Measurements from ENCODE around the gene MICALL1.
A peak's percentile ranks its signal among the peaks of the same experiment; 100 is the strongest.

The MICALL1 gene

DNA sequence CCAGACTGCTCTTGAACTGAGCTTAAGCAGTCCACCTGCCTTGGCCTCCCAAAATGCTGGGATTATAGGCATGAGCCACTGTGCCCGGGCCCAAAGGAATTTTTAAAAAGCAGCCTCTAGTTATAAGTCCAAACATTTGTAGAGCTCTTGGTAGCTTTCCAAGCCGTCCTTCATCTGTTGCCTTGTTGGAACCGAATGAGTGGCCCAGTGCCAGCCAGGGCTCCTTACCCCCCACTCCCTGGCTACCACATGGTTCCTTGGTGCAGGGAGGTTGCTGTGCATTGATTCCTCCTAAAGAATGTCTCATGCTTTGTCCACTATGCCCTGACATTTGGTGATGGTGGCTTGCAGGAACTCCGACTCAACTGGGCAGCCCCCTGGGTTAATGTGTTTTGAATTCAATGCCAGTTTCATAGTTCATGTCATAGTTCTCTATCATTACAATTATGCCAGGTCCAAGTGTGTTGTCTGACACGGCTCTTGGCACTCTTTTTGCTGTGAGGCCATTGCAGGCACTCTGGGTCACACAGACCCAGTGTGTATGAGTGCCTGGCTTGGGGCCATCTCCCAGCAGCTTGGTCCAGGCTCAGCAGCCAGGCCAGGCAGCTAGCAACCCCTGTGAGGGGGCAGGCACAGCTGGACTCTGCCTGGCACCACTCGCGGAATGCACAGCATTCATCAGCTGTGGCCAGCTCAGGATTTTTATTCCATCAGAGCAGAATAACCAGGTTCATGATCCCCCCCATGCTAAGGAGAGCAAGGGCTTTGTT, 13.3 kb upstream of the MICALL1 start:
- Histone ChIP-seq H3K4me3 (ENCODE audit: low read length in 2 of 2) (peak overlapping the region in 1 of 2 donors; percentile 15), H3K4me1 (ENCODE audit: control insufficient read depth, insufficient read depth, low read length) (peaks cover 70% of the 10 kb centered on the region), H3K9me3 (ENCODE audit: control insufficient read depth in 2 of 2, low read length in 2 of 2) (no peaks in the 10 kb centered on the region), H3K27me3 (ENCODE audit: control insufficient read depth in 1 of 2, insufficient read depth in 2 of 2, low read length in 2 of 2) (no peaks in the 10 kb centered on the region), H3K27ac (ENCODE audit: low read length) (peak overlapping the region; percentile 89), H3K9ac (ENCODE audit: low read length in 2 of 2) (peak overlapping the region in 1 of 2 donors; percentile 14), H3K36me3 (ENCODE audit: control insufficient read depth in 2 of 2, insufficient read depth in 2 of 2, low read length in 2 of 2) (peaks cover 11 to 12% of the 10 kb centered on the region in 2 donors)

DNA sequence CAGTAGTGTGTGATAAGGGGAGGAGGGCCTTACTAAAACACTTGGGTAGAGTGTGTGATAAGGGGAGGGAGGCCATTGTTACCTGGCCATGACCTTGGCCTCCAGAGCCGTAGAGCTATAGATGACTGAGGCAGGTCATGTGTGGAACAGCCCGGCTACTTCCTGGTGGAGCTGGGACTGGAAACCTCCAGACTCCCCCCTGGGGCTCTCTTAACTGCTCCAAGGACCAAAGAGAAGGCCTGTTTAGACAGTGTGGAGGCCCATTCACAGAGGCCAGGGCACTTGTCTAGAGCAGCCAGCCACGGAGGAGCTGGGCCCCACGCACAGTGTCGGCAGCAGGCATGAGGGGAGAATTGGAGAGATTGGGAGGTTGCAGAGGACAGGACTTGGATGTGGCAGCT, 12.5 kb upstream of the MICALL1 start:
- H3K9ac ChIP-seq (ENCODE audit: low read length in 2 of 2) = peak overlapping the region in 1 of 2 donors; percentile 14
- no peak overlapping the region for H3K4me3 ChIP-seq (ENCODE audit: low read length in 2 of 2)
- H3K36me3 ChIP-seq (ENCODE audit: control insufficient read depth in 2 of 2, insufficient read depth in 2 of 2, low read length in 2 of 2) = peaks cover 7 to 10% of the 10 kb centered on the region in 2 donors
- no peaks in the 10 kb centered on the region for H3K27me3 ChIP-seq (ENCODE audit: control insufficient read depth in 1 of 2, insufficient read depth in 2 of 2, low read length in 2 of 2)
- peaks cover 62% of the 10 kb centered on the region for H3K4me1 ChIP-seq (ENCODE audit: control insufficient read depth, insufficient read depth, low read length)
- peak overlapping the region; percentile 89 for H3K27ac ChIP-seq (ENCODE audit: low read length)
- H3K9me3 ChIP-seq (ENCODE audit: control insufficient read depth in 2 of 2, low read length in 2 of 2) = no peaks in the 10 kb centered on the region

DNA sequence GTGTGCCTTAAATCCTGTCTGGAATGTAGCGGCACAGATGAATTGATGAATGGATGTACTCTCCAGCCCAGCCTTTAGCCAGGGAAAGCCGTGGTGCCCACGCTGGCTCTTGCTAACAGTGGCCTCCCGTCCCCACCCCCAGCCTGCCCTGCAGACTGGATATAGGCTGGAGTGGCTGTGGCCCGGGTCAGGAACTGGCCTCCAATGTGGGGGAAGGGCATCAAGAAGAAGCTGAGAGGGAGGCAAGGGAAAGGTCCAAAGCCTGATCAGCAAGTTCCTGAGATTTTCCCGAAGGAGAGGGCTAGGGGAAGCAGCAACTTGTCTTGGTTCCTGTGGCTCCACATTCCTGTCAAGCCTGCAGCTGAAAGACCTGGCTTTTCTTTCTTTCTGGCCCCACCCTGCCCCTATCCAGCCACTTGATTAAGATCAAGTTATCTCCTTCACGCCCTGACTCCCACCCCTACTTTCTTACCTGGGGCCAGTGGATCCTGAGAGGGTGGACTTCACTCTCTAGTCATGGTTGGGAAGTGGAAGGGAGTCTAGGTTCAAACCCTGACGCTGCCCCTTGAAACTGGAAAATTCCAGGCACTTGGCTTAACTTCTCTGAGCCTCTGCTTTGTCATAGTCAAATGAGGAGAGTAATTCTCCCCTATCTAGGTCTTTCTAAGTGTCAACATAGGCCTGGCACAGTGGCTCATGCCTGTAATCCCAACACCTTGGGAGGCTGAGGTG, 11.0 kb upstream of the MICALL1 start:
- H3K4me1 ChIP-seq (ENCODE audit: control insufficient read depth, insufficient read depth, low read length) = peaks cover 59% of the 10 kb centered on the region
- H3K36me3 ChIP-seq (ENCODE audit: control insufficient read depth in 2 of 2, insufficient read depth in 2 of 2, low read length in 2 of 2) = peaks cover 0 to under 1% of the 10 kb centered on the region in 2 donors
- peak overlapping the region; percentile 70 for H3K27ac ChIP-seq (ENCODE audit: low read length)
- H3K4me3 ChIP-seq (ENCODE audit: low read length in 2 of 2) = no peak overlapping the region
- peak overlapping the region in 1 of 2 donors; percentile 21 for H3K9ac ChIP-seq (ENCODE audit: low read length in 2 of 2)
- no peaks in the 10 kb centered on the region for H3K27me3 ChIP-seq (ENCODE audit: control insufficient read depth in 1 of 2, insufficient read depth in 2 of 2, low read length in 2 of 2)
- H3K9me3 ChIP-seq (ENCODE audit: control insufficient read depth in 2 of 2, low read length in 2 of 2) = no peaks in the 10 kb centered on the region

DNA sequence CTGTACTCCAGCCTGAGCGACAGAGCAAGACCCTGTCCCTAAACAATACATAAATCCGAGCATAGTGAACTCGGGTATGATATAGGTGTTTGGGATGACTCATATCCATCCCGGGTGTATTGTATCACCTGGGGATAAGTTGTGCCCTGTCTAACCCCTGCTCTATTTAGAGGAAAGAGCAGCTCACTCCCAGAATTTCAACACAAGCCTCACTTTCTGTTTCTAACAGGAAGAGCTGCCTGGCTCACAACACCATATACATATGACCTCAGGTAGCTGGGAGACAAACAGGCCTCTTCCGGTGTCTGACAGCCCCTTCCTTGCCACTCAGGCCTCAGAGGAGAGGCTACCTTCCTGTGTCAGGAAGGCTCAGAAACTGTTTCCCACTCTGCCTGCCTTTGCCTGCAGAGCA, 9.9 kb upstream of the MICALL1 start:
- H3K36me3 ChIP-seq (ENCODE audit: control insufficient read depth in 2 of 2, insufficient read depth in 2 of 2, low read length in 2 of 2) = no peaks in the 10 kb centered on the region
- peak overlapping the region; percentile 42 to 52 for H3K9ac ChIP-seq (ENCODE audit: low read length in 2 of 2)

DNA sequence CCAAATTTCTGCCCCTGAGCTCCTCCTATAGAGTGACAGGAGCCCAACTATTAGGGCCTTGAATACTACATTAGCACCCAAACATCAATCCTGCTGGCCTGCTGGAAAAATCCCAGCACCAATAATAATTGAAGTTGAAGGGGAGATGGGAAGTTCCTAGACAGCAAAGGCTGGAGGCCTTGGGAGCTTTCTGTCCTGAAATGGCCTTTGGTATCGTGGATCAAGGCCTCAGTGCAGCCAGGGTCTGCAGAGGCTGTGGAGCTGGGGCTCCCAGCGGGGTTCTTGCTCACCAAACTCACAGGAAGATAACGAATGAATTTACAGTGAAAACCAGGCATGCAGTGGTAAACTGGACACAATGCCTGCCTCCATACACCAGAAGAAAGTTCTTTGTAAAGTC, 9.2 kb upstream of the MICALL1 start:
- peak overlapping the region; percentile 58 for H3K27ac ChIP-seq (ENCODE audit: low read length)
- peak overlapping the region in 1 of 2 donors; percentile 42 for H3K9ac ChIP-seq (ENCODE audit: low read length in 2 of 2)
- no peaks in the 10 kb centered on the region for H3K9me3 ChIP-seq (ENCODE audit: control insufficient read depth in 2 of 2, low read length in 2 of 2)
- no peak overlapping the region for H3K4me3 ChIP-seq (ENCODE audit: low read length in 2 of 2)
- peaks cover 53% of the 10 kb centered on the region for H3K4me1 ChIP-seq (ENCODE audit: control insufficient read depth, insufficient read depth, low read length)
- no peaks in the 10 kb centered on the region for H3K27me3 ChIP-seq (ENCODE audit: control insufficient read depth in 1 of 2, insufficient read depth in 2 of 2, low read length in 2 of 2)
- no peaks in the 10 kb centered on the region for H3K36me3 ChIP-seq (ENCODE audit: control insufficient read depth in 2 of 2, insufficient read depth in 2 of 2, low read length in 2 of 2)

More for the DNA sequence above, 9.9 kb upstream of the MICALL1 start:
- Histone ChIP-seq H3K9me3 (ENCODE audit: control insufficient read depth in 2 of 2, low read length in 2 of 2) (no peaks in the 10 kb centered on the region), H3K27ac (ENCODE audit: low read length) (peak overlapping the region; percentile 58), H3K27me3 (ENCODE audit: control insufficient read depth in 1 of 2, insufficient read depth in 2 of 2, low read length in 2 of 2) (no peaks in the 10 kb centered on the region), H3K4me1 (ENCODE audit: control insufficient read depth, insufficient read depth, low read length) (peaks cover 57% of the 10 kb centered on the region), H3K4me3 (ENCODE audit: low read length in 2 of 2) (no peak overlapping the region)

DNA sequence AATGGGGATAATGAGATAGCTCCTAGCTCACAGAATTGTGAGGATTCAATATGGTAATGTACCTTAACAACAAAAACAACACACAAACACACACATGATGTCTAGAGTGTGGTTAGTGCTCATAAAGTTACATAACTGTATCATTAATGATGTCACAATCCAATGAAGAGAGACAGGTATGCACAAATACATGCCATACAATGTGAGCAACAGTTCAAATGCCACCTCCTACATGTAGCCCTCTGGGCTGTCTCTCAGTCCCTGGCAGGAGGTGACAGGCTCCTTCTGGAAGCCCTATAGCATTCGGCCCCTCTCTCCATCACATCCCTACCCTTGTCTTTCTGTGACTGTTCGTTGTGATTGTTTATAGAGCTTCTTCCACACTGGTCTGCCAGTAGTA, 8.3 kb upstream of the MICALL1 start:
- H3K4me1 ChIP-seq (ENCODE audit: control insufficient read depth, insufficient read depth, low read length) = peaks cover 45% of the 10 kb centered on the region
- H3K9me3 ChIP-seq (ENCODE audit: control insufficient read depth in 2 of 2, low read length in 2 of 2) = no peaks in the 10 kb centered on the region
- no peaks in the 10 kb centered on the region for H3K27me3 ChIP-seq (ENCODE audit: control insufficient read depth in 1 of 2, insufficient read depth in 2 of 2, low read length in 2 of 2)
- H3K4me3 ChIP-seq (ENCODE audit: low read length in 2 of 2) = no peak overlapping the region
- no peaks in the 10 kb centered on the region for H3K36me3 ChIP-seq (ENCODE audit: control insufficient read depth in 2 of 2, insufficient read depth in 2 of 2, low read length in 2 of 2)
- H3K27ac ChIP-seq (ENCODE audit: low read length) = peak overlapping the region; percentile 49
- H3K9ac ChIP-seq (ENCODE audit: low read length in 2 of 2) = no peak overlapping the region

DNA sequence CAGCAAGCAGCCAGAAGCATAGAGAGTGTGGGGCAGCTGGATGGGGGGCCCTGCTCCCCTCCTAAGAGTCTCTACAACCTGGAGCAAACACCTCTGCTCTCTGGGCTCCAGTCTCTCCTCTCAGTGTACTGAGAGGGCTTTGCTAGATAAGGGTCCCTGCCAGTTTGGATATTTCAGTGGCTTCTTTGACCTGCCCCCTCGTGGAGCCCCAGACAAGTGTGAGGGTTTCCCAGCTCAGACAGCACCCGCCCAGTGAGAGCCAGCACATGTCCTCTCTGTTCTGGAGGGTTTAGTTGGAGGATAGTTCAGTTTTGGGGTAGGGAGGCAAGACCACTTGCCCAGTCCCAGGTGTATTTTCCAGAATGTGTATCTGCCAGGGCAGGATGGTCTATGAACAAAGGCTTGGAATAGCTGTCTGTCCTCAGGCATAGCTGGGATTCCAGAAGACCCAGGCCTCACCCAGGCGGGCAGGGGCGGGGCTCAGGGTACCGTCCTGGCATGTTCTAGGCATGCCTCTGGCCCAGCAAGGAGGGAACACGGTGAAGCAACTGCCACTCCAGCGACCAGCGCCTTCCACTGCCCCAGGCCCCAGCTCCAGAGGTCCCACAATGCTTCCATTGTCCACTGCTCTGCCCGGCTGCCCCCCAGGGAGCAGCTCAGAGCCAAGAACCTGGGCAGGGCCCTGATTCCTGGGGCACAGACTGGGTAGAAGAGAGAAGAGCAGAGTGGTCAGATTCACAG, 7.5 kb upstream of the MICALL1 start:
- H3K27me3 ChIP-seq (ENCODE audit: control insufficient read depth in 1 of 2, insufficient read depth in 2 of 2, low read length in 2 of 2) = no peaks in the 10 kb centered on the region
- peak overlapping the region; percentile 49 for H3K27ac ChIP-seq (ENCODE audit: low read length)
- H3K9me3 ChIP-seq (ENCODE audit: control insufficient read depth in 2 of 2, low read length in 2 of 2) = no peaks in the 10 kb centered on the region
- no peak overlapping the region for H3K4me3 ChIP-seq (ENCODE audit: low read length in 2 of 2)
- H3K9ac ChIP-seq (ENCODE audit: low read length in 2 of 2) = no peak overlapping the region
- no peaks in the 10 kb centered on the region for H3K36me3 ChIP-seq (ENCODE audit: control insufficient read depth in 2 of 2, insufficient read depth in 2 of 2, low read length in 2 of 2)
- peaks cover 37% of the 10 kb centered on the region for H3K4me1 ChIP-seq (ENCODE audit: control insufficient read depth, insufficient read depth, low read length)

DNA sequence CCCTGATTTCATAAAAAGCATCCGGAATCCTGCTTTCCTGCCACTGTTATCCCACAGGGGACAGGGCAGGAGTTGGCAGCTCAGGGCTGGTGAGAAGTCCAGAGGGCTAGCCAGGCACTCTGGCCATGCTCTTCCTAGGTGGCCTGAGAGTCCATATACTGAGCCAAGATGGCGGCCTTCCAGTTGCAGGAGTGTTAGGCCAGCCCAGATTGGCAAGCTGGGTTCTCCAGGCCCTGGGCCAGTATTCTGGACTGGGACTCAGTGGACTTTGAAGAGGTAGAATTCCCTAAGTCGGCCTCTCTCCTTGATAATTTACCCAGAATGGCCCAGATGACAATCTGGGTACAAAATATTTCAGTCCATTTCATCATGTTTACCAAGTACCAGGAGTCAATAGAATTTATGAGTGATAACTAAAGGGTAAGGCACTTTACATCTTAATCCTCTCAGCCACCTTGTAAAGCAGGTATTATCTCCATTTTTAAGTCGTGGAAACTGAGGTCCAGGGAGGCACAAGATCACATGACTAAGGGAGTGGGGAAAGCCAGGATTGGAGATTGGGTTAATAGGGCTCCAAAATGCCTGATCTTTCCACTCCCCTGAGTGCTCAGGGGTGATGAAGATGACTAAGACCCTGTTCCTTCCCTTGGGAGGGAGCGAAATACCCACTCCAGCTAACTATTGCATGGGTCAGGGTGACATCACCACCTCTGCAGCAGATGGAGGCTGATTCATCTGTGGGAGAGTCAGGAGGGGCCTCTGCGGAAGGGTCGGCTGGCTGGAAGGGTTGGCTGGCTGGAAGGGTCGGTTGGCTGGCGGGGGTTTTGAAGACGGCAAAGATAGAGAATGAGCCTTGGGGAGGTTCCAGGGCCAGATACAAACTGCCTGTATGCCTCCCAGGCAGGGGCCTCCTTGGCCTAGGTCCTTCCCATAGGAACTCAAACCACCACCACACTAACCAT, 1.2 kb upstream of the MICALL1 start:
- Histone ChIP-seq H3K27me3 (ENCODE audit: control insufficient read depth in 1 of 2, insufficient read depth in 2 of 2, low read length in 2 of 2) (no peaks in the 10 kb centered on the region), H3K4me3 (ENCODE audit: low read length in 2 of 2) (peak overlapping the region in 1 of 2 donors; percentile 70), H3K9me3 (ENCODE audit: control insufficient read depth in 2 of 2, low read length in 2 of 2) (no peaks in the 10 kb centered on the region), H3K4me1 (ENCODE audit: control insufficient read depth, insufficient read depth, low read length) (peaks cover 41% of the 10 kb centered on the region), H3K27ac (ENCODE audit: low read length) (peak overlapping the region; percentile 87), H3K36me3 (ENCODE audit: control insufficient read depth in 2 of 2, insufficient read depth in 2 of 2, low read length in 2 of 2) (peaks cover 0 to 4% of the 10 kb centered on the region in 2 donors), H3K9ac (ENCODE audit: low read length in 2 of 2) (peak overlapping the region; percentile 58 to 72)

DNA sequence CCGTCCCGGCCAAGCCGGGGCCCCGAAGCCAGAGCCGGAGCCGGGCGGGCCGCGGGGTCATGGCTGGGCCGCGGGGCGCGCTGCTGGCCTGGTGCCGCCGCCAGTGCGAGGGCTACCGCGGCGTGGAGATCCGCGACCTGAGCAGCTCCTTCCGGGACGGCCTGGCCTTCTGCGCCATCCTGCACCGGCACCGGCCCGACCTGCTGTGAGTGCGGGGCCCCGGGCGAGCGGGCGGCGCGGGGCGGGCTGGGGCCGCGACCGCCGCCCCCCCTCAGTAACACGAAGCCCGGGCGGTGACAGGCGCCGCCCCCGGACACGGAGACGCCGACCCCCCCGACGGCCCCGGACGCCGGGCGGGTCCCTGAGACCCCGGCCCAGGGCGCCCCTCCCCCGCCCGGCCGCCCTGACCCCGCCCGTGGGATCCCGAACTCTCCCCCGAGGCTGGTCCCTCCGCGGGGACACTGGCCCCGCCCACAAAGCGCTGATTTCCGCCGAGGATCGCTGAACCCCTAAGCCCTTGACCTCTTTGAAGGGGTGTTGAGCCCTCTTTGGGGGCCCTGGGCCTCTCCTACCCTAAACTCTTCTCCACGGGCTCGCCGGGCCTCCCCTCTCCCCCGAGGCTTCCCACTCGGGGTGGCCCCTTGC, 389 bp downstream of the MICALL1 start:
- H3K27ac ChIP-seq (ENCODE audit: low read length) = peak overlapping the region; percentile 90
- H3K27me3 ChIP-seq (ENCODE audit: control insufficient read depth in 1 of 2, insufficient read depth in 2 of 2, low read length in 2 of 2) = no peaks in the 10 kb centered on the region
- H3K4me3 ChIP-seq (ENCODE audit: low read length in 2 of 2) = peak overlapping the region; percentile 74 to 88
- peak overlapping the region; percentile 84 to 92 for H3K9ac ChIP-seq (ENCODE audit: low read length in 2 of 2)
- H3K4me1 ChIP-seq (ENCODE audit: control insufficient read depth, insufficient read depth, low read length) = peaks cover 55% of the 10 kb centered on the region
- H3K36me3 ChIP-seq (ENCODE audit: control insufficient read depth in 2 of 2, insufficient read depth in 2 of 2, low read length in 2 of 2) = peaks cover 0 to 4% of the 10 kb centered on the region in 2 donors
- H3K9me3 ChIP-seq (ENCODE audit: control insufficient read depth in 2 of 2, low read length in 2 of 2) = no peaks in the 10 kb centered on the region
